ENCODE data around the gene KCNA4.

Gene KCNA4

DNA sequence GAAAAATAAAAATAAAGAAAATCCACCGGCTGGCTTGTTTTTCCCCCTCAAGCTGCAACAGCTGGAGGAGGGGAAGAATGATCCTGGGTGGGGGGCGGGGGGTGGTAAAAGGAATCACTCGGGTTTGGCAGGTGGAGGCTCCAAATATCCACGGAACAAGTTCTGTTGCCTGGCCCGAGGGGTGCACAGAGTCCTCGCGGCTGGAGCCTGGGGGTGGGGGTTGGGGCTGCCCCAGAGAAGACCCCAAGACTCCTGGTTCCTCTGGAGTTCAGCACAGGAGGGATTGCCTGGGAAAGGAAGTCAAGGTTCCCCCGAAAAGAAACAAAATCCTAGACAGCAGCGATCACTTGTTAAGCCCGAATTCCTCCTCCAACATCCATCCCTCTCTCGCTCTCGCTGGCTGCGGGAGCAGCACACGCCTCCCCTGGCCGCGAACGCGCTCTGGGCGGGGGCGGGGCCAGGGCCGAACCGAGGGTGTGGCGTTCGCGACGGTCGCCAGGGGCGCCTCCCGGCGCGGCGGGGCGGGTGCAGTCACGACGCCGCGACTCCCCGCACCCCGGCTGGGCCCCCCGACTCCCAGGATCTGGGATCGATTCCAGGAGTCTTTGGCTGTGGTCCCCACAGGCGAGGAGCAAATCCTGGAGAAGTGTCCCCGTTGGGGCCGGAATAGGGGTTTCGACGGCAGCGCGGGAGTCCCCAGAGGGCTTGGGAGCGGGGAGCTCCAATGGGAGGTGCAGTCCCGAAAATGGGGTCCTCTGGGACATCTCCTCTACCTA is at the start of gene KCNA4:
TSS of gene KCNA4 (minus strand) at position 443 of the 776 bp plus-strand sequence. CDS start 4,352 bp downstream, outside the sequence.
- TF ChIP-seq CTCF (IDR thresholded peaks at IDR 0.05; ENCODE audit: control insufficient read depth, insufficient read depth, low read depth, low read length, missing control alignments) = no peak
- no peak for DNase-seq (ENCODE audit: low read depth)
- H3K4me3 ChIP-seq (ENCODE audit: control insufficient read depth, low read depth, low read length) = no peak within 1 kb of the TSS

DNA sequence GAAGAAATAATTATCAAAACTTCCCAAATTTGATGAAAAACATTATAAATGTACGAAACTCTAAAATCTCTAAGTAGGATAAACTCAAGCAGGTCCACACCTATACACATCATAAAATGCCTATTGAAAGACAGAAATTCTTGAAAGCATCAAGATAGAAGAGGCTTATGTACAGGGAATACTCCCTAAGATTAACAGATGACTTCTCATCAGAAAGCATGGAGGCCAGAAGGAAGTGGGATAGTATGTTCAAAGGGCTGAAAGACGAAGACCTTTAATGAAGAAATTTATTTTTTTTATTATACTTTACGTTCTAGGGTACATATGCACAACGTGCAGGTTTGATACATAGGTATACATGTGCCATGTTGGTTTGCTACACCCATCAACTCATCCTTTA is 45.3 kb upstream of the KCNA4 start:
- no peak for TF ChIP-seq CTCF (IDR thresholded peaks at IDR 0.05; ENCODE audit: control insufficient read depth, insufficient read depth, low read depth, low read length, missing control alignments)
- no peak for DNase-seq (ENCODE audit: low read depth)
- no peak overlapping the region for H3K4me3 ChIP-seq (ENCODE audit: control insufficient read depth, low read depth, low read length)

- no peak overlapping the region for H3K4me3 ChIP-seq (ENCODE audit: control insufficient read depth, low read depth, low read length)
- DNase-seq (ENCODE audit: low read depth) = no peak
- TF ChIP-seq CTCF (IDR thresholded peaks at IDR 0.05; ENCODE audit: control insufficient read depth, insufficient read depth, low read depth, low read length, missing control alignments) = no peak
Measured at GRCh38 chr11:30059172-30059815, 42.5 kb upstream of the KCNA4 start.

DNA sequence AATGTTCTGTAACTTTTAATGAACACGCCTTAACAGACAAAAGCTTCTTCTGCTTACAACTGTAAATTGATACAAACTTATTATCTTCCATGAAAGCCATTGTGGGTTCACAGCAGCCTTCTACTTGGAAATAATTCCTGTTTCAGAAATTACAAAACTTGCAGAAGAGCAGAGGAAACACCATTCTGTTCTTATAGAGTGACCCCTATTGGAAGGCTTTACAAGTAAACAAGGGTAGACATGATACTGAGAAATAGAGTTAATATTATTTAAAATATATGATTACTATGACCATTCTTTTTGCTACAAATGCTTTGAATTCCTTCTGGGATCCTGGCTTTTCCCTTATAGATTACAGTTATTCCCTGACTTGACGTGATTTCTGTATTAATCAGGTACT is 32.4 kb upstream of the KCNA4 start:
- no peak for DNase-seq (ENCODE audit: low read depth)
- H3K4me3 ChIP-seq (ENCODE audit: control insufficient read depth, low read depth, low read length) = no peak overlapping the region
- no peak for TF ChIP-seq CTCF (IDR thresholded peaks at IDR 0.05; ENCODE audit: control insufficient read depth, insufficient read depth, low read depth, low read length, missing control alignments)

DNA sequence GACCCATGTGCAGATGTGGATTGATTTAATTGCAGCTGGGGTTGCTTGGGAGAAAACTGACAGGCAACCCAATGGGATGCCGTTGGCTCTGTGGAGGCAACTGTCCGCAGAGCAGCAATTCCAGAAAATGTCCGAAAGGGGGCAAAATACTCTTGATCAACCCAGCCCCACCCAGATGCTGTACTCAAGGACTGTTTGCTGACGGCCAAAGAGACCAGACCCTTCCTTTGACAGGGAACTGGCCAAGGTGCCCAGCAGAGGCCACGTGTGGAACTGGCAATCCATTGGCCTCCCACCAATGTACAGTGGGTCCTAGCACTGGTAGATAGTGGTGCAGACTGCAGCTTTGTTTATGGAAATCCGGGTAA is 29.7 kb upstream of the KCNA4 start:
- TF ChIP-seq CTCF (IDR thresholded peaks at IDR 0.05; ENCODE audit: control insufficient read depth, insufficient read depth, low read depth, low read length, missing control alignments) = no peak
- no peak overlapping the region for H3K4me3 ChIP-seq (ENCODE audit: control insufficient read depth, low read depth, low read length)
- no peak for DNase-seq (ENCODE audit: low read depth)

DNA sequence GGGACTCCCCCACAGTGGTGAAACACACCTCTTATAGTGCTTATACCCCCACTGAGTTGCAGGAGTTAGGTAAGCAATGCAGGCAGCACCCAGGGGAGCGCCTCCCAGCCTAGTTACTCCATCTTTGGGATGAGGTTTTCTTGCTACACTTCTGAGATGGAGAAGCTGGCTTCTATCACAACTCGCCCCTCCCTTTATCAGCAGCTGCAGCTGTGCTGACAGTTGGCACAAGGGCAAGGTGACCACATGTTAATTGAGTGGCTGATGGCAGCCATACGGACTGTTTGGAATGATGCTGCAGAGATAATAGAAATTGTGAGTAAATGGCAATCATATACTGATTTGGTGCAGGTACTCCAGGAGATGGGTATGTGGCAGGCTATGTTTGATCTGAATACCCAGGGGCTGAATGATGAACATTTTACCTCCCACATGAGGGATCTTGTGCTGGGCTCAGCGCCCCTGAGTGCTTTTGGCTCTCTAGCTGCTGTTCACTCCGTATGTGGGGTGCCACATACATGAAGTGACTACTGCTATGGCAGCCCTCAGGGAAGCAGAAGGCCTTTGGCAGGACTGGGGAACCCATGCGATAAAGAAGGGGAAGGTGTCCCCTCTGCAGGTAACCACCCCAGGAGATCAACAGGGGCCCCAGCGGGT is 29.2 kb upstream of the KCNA4 start:
- no peak for DNase-seq (ENCODE audit: low read depth)
- no peak overlapping the region for H3K4me3 ChIP-seq (ENCODE audit: control insufficient read depth, low read depth, low read length)
- no peak for TF ChIP-seq CTCF (IDR thresholded peaks at IDR 0.05; ENCODE audit: control insufficient read depth, insufficient read depth, low read depth, low read length, missing control alignments)

Data from AG09309 (cell line).